HUES48 (cell line): ENCODE results near the gene IFFO2.

Experiments
- H3K27ac ChIP-seq: one replicate; pipeline ENCODE4 v1.7.0; 2013; ENCODE audit warnings: low read depth, low read length, inconsistent platforms
- H3K27me3 ChIP-seq: 2 replicates; pipeline ENCODE4 v1.6.1; 2013; ENCODE audit warnings: mild to moderate bottlenecking, low read length; ENCODE audit not compliant: control insufficient read depth, insufficient read depth
- H3K36me3 ChIP-seq: 2 replicates; pipeline ENCODE4 v1.6.1; 2013; ENCODE audit warnings: low read length; ENCODE audit not compliant: control insufficient read depth, insufficient read depth
- H3K4me1 ChIP-seq: 2 replicates; pipeline ENCODE4 v1.6.1; 2013; ENCODE audit warnings: mild to moderate bottlenecking, low read length; ENCODE audit not compliant: control insufficient read depth, insufficient read depth
- H3K4me3 ChIP-seq: 2 replicates; pipeline ENCODE4 v1.5.1; 2013; ENCODE audit warnings: mild to moderate bottlenecking, low read depth, low read length
- H3K9ac ChIP-seq: 2 replicates; pipeline ENCODE4 v1.6.1; 2013; ENCODE audit warnings: mild to moderate bottlenecking, low read depth, low read length, moderate library complexity
- H3K9me3 ChIP-seq: 2 replicates; pipeline ENCODE4 v1.6.1; 2013; ENCODE audit warnings: low read length; ENCODE audit not compliant: control insufficient read depth, insufficient read depth

IFFO2 gene

GRCh38 chr1:18959591-18959990 is 3.1 kb upstream of the IFFO2 start:
- Histone ChIP-seq H3K9me3 (no peaks in the 10 kb centered on the region), H3K4me1 (peaks cover 10% of the 10 kb centered on the region), H3K27ac (no peak overlapping the region), H3K4me3 (no peak overlapping the region), H3K27me3 (peaks cover 26% of the 10 kb centered on the region), H3K36me3 (no peaks in the 10 kb centered on the region), H3K9ac (no peak overlapping the region)

GRCh38 chr1:18957532-18958300 is 1.2 kb upstream of the IFFO2 start:
- peaks cover 18% of the 10 kb centered on the region for H3K4me1 ChIP-seq
- no peaks in the 10 kb centered on the region for H3K36me3 ChIP-seq
- peak overlapping the region; percentile 86 for H3K4me3 ChIP-seq
- peaks cover 30% of the 10 kb centered on the region for H3K27me3 ChIP-seq
- no peak overlapping the region for H3K27ac ChIP-seq
- H3K9ac ChIP-seq, result no peak overlapping the region
- H3K9me3 ChIP-seq, result no peaks in the 10 kb centered on the region

- H3K27me3 ChIP-seq, result peaks cover 30% of the 10 kb centered on the region
- H3K9ac ChIP-seq, result peak overlapping the region; percentile 75
- peak overlapping the region; percentile 86 for H3K4me3 ChIP-seq
- H3K36me3 ChIP-seq, result no peaks in the 10 kb centered on the region
- H3K4me1 ChIP-seq, result peaks cover 18% of the 10 kb centered on the region
- H3K9me3 ChIP-seq, result no peaks in the 10 kb centered on the region
- H3K27ac ChIP-seq, result no peak overlapping the region
Measured at GRCh38 chr1:18957136-18957521, 653 bp upstream of the IFFO2 start.

GRCh38 chr1:18955441-18956192 is 859 bp downstream of the IFFO2 start:
- Histone ChIP-seq H3K9me3 (no peaks in the 10 kb centered on the region), H3K36me3 (no peaks in the 10 kb centered on the region), H3K4me1 (peaks cover 22% of the 10 kb centered on the region), H3K9ac (peak overlapping the region; percentile 45; the same call in 1 of the 2 replicates), H3K27me3 (peaks cover 30% of the 10 kb centered on the region), H3K27ac (no peak overlapping the region), H3K4me3 (peak overlapping the region; percentile 78)

GRCh38 chr1:18955131-18955440 is 1.4 kb downstream of the IFFO2 start:
- Histone ChIP-seq H3K9ac (no peak overlapping the region), H3K9me3 (no peaks in the 10 kb centered on the region), H3K36me3 (no peaks in the 10 kb centered on the region), H3K27me3 (peaks cover 30% of the 10 kb centered on the region), H3K4me1 (peaks cover 28% of the 10 kb centered on the region), H3K27ac (no peak overlapping the region), H3K4me3 (peak overlapping the region; percentile 78)

- Histone ChIP-seq H3K36me3 (no peaks in the 10 kb centered on the region), H3K9ac (no peak overlapping the region), H3K9me3 (no peaks in the 10 kb centered on the region), H3K27ac (no peak overlapping the region), H3K4me1 (peaks cover 34% of the 10 kb centered on the region), H3K27me3 (peaks cover 30% of the 10 kb centered on the region), H3K4me3 (peak overlapping the region; percentile 78; the same call in 1 of the 2 replicates)
Measured at GRCh38 chr1:18954270-18955071, 2.0 kb downstream of the IFFO2 start.

GRCh38 chr1:18953731-18954231 is 2.7 kb downstream of the IFFO2 start:
- Histone ChIP-seq H3K9me3 (no peaks in the 10 kb centered on the region), H3K27me3 (peaks cover 30% of the 10 kb centered on the region), H3K4me3 (no peak overlapping the region), H3K9ac (no peak overlapping the region), H3K36me3 (no peaks in the 10 kb centered on the region), H3K4me1 (peaks cover 41% of the 10 kb centered on the region), H3K27ac (no peak overlapping the region)

- H3K27ac ChIP-seq, result no peak overlapping the region
- H3K27me3 ChIP-seq, result peaks cover 17% of the 10 kb centered on the region
- no peaks in the 10 kb centered on the region for H3K36me3 ChIP-seq
- H3K4me1 ChIP-seq, result peaks cover 39% of the 10 kb centered on the region
- no peak overlapping the region for H3K4me3 ChIP-seq
- no peaks in the 10 kb centered on the region for H3K9me3 ChIP-seq
- H3K9ac ChIP-seq, result no peak overlapping the region
Measured at GRCh38 chr1:18951818-18952391, 4.6 kb downstream of the IFFO2 start.

GRCh38 chr1:18951416-18951815 is 5.1 kb downstream of the IFFO2 start:
- peaks cover 17% of the 10 kb centered on the region for H3K27me3 ChIP-seq
- H3K9ac ChIP-seq, result no peak overlapping the region
- no peak overlapping the region for H3K4me3 ChIP-seq
- H3K27ac ChIP-seq, result peak overlapping the region; percentile 5
- H3K9me3 ChIP-seq, result no peaks in the 10 kb centered on the region
- no peaks in the 10 kb centered on the region for H3K36me3 ChIP-seq
- H3K4me1 ChIP-seq, result peaks cover 39% of the 10 kb centered on the region

- Histone ChIP-seq H3K27ac (peak overlapping the region; percentile 90), H3K27me3 (peaks cover 16% of the 10 kb centered on the region), H3K9ac (peak overlapping the region; percentile 4; the same call in 1 of the 2 replicates), H3K4me1 (peaks cover 44% of the 10 kb centered on the region), H3K9me3 (no peaks in the 10 kb centered on the region), H3K36me3 (no peaks in the 10 kb centered on the region), H3K4me3 (peak overlapping the region; percentile 24; the same call in 1 of the 2 replicates)
Measured at GRCh38 chr1:18950401-18951026, 6.0 kb downstream of the IFFO2 start.
